ENCODE results near the gene ZNRD2.

ZNRD2 gene

GRCh38 chr11:65556470-65557279 lies 13.6 kb upstream of the ZNRD2 start:
- DNase-seq = no peak

GRCh38 chr11:65557280-65558001 lies 12.8 kb upstream of the ZNRD2 start:
- peak; percentile 43 for DNase-seq

- DNase-seq = peak; percentile 68
These were observed 12.0 kb upstream of the ZNRD2 start, which contains the start of gene LTBP3 for GRCh38 chr11:65558002-65558929. Gene LTBP3, minus strand, starts transcription at chr11:65558359. Its CDS starts 400 bp downstream, at chr11:65557959.

- DNase-seq = no peak
These were observed 11.3 kb upstream of the ZNRD2 start for GRCh38 chr11:65558930-65559509.

- DNase-seq = no peak
These were observed 10.7 kb upstream of the ZNRD2 start for GRCh38 chr11:65559535-65559934.

- DNase-seq = no peak
These were observed 10.2 kb upstream of the ZNRD2 start for GRCh38 chr11:65559951-65560537.

- DNase-seq = peak; percentile 46
These were observed 9.5 kb upstream of the ZNRD2 start for GRCh38 chr11:65560555-65561418.

- no peak for DNase-seq
These were observed 8.3 kb upstream of the ZNRD2 start for GRCh38 chr11:65562020-65562419.

- DNase-seq = no peak
These were observed 7.5 kb upstream of the ZNRD2 start for GRCh38 chr11:65562788-65563187.

GRCh38 chr11:65563601-65564000 lies 6.7 kb upstream of the ZNRD2 start:
- no peak for DNase-seq

- DNase-seq = peak; percentile 56
These were observed 5.3 kb upstream of the ZNRD2 start for GRCh38 chr11:65564879-65565559.

- peak; percentile 57 for DNase-seq
These were observed 4.4 kb upstream of the ZNRD2 start for GRCh38 chr11:65565624-65566453.

- no peak for DNase-seq
These were observed 909 bp upstream of the ZNRD2 start for GRCh38 chr11:65569164-65569972.

- no peak for DNase-seq
These were observed 1.1 kb downstream of the ZNRD2 start for GRCh38 chr11:65571420-65571819.

GRCh38 chr11:65571940-65572339 lies 1.7 kb downstream of the ZNRD2 start:
- DNase-seq = peak; percentile 53

GRCh38 chr11:65572356-65573051 lies 2.2 kb downstream of the ZNRD2 start, which contains the start of gene FAM89B:
Gene FAM89B, plus strand, starts transcription at chr11:65572538. Its CDS starts 132 bp downstream, at chr11:65572670.
- peak; percentile 96 for DNase-seq

- no peak for DNase-seq
These were observed 3.3 kb downstream of the ZNRD2 start for GRCh38 chr11:65573391-65574079.

Measured in CD4-positive, alpha-beta T cell treated with Interleukin-17A for 4 hours (primary cell).